ENCODE data around the gene ALDOA. TPM values are rescaled to one million over a fixed set of nuclear protein-coding genes. Genes with fewer than 3 reads are reported as not detected.

ALDOA gene
- total RNA-seq, 3 donors from 2014 or later: 479 to 672 (median 540) TPM

DNA sequence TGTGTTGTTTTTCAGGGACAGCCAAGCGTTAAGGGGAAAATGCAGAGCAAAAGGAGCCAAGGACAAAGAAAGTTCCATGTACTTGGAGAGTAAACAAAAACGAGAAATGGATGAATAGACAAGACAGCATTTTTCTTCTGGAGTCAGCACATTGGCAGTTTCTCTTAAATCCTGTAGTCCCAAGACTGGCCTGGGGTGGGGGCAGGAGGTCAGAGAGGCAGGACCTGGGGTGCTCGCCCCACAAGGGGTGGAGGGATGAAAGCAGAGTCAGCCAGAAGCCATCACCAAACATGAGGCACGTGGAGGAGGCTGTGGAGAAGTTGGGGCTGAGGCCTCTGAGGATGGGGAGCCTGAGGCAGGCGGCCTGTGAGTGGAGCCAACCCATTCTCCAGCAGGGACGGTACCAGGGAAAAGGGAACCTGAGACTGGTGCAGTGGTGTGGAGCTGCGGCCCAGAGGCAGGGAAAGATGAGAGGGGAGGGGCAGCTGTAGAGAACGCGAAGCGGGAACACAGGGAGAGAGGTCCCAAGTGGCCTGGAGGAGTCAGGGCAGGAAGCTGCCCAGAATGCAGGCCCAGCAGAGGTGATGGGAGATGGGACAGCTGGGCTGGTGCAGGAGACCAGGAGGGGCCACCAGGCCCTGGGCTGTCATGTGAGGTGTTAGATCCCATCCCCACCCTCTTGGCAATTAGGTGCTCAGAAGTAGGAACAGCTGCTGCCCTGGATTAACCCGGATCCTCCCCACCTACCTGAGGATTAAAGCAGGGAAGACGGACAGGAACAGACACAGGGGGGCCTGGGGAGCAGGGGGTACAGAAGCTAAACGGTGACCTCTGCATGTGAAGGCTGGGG is 37.7 kb upstream of the ALDOA start:
- intact Hi-C loops (cut with DNase I; ENCODE audit: low total_unique reads): no loop called here
- DNase-seq (ENCODE audit: low spot score in 2 of 2): no peak
- no peak overlapping the region for H3K27ac ChIP-seq
- H3K36me3 ChIP-seq: no peaks in the 10 kb centered on the region
- H3K9me3 ChIP-seq: no peaks in the 10 kb centered on the region
- H3K27me3 ChIP-seq: peaks cover 14 to 65% of the 10 kb centered on the region in 2 donors
- TF ChIP-seq POLR2AphosphoS5 (IDR thresholded peaks at IDR 0.05) (no peak), POLR2A (IDR thresholded peaks at IDR 0.05) (no peak)
- TF ChIP-seq, protein P1, sequence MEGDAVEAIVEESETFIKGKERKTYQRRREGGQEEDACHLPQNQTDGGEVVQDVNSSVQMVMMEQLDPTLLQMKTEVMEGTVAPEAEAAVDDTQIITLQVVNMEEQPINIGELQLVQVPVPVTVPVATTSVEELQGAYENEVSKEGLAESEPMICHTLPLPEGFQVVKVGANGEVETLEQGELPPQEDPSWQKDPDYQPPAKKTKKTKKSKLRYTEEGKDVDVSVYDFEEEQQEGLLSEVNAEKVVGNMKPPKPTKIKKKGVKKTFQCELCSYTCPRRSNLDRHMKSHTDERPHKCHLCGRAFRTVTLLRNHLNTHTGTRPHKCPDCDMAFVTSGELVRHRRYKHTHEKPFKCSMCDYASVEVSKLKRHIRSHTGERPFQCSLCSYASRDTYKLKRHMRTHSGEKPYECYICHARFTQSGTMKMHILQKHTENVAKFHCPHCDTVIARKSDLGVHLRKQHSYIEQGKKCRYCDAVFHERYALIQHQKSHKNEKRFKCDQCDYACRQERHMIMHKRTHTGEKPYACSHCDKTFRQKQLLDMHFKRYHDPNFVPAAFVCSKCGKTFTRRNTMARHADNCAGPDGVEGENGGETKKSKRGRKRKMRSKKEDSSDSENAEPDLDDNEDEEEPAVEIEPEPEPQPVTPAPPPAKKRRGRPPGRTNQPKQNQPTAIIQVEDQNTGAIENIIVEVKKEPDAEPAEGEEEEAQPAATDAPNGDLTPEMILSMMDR (IDR thresholded peaks at IDR 0.05): no peak
- H3K4me1 ChIP-seq: no peaks in the 10 kb centered on the region
- no peak overlapping the region for H3K4me3 ChIP-seq

- Histone ChIP-seq H3K4me3 (no peak overlapping the region), H3K36me3 (no peaks in the 10 kb centered on the region), H3K9me3 (no peaks in the 10 kb centered on the region), H3K27ac (no peak overlapping the region), H3K27me3 (peaks cover 14 to 73% of the 10 kb centered on the region in 2 donors), H3K4me1 (no peaks in the 10 kb centered on the region)
- no peak for DNase-seq (ENCODE audit: low spot score in 2 of 2)
- TF ChIP-seq POLR2AphosphoS5 (IDR thresholded peaks at IDR 0.05): no peak
- no peak for TF ChIP-seq POLR2A (IDR thresholded peaks at IDR 0.05)
- TF ChIP-seq, protein P1 (IDR thresholded peaks at IDR 0.05): no peak
- intact Hi-C loops (cut with DNase I; ENCODE audit: low total_unique reads): no loop called here
These were observed 37.0 kb upstream of the ALDOA start for GRCh38 chr16:30028438-30029076.

DNA sequence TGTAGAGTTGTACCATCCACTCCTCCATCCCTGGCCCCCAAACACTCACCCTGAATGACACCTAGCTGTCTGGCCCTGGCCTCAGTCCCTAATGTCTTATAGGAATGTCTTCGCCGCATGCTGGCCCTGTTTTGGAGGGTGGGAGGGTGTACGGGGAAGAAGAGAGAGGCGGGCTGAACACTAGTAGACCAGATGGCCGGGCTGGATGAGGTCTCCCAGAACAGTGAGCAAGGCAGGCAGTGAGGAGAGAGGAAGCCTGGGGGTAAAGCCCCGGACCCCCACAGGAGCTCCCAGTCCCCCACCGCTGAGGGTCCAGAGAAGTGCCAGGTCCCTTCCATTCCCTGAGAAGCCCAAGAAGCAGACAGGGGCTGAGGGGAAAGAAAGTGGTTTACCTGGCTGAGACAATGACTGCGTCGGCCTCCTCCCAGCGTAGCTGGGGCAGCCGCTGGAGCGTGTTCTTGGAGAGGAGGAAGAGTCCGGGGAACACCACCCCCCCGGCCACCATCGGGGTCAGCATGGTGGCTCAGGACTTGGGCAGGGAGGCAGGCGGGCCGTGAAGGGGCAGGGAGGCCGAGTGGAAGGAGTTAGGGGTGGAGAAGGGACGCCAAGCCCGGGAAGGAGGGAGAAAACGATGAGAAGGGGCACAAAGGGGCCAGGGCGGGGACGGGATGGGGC is 35.4 kb upstream of the ALDOA start:
- no peaks in the 10 kb centered on the region for H3K9me3 ChIP-seq
- H3K27ac ChIP-seq: no peak overlapping the region
- TF ChIP-seq POLR2A (IDR thresholded peaks at IDR 0.05) (no peak), POLR2AphosphoS5 (IDR thresholded peaks at IDR 0.05) (no peak)
- TF ChIP-seq, protein P1 (IDR thresholded peaks at IDR 0.05): no peak
- intact Hi-C loops (cut with DNase I; ENCODE audit: low total_unique reads): no loop called here
- H3K4me1 ChIP-seq: no peaks in the 10 kb centered on the region
- no peak overlapping the region for H3K4me3 ChIP-seq
- DNase-seq (ENCODE audit: low spot score in 2 of 2): no peak
- peaks cover 14 to 68% of the 10 kb centered on the region in 2 donors for H3K27me3 ChIP-seq
- H3K36me3 ChIP-seq: no peaks in the 10 kb centered on the region

DNA sequence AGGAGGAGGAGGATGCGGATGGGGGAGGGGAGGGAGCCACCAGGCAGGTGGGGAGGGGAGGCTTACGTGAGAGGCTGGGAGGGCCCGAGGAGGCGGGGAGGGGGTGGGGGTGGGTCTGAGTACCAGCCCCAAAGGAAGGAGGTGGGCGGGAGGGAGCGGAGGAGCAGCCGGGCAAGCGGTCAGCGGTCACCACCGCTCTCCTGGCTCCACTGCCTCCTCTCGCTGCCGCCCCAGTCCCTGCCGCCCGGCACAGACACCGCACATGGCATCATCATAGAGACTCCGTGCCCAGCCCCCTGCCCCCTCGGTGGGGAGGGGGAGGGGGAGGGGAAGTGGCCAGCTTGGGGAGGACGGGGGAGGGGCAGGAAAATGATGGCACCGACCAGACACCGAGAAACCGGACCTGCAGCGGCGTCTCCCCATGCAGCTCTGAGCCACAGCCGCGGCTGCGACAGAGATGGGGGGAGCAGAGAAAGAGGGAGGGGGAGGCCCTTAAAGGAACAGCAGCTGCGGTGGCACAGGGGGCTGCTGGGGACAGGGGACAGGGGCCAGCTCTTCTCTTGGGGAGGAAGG is 34.6 kb upstream of the ALDOA start, which contains the start of gene TLCD3B:
TSS of gene TLCD3B (minus strand) at position 431 of the 573 bp plus-strand sequence. CDS start 744 bp downstream, outside the sequence.
- H3K27ac ChIP-seq: no peak within 1 kb of the TSS
- H3K4me3 ChIP-seq: peak within 1 kb of the TSS in 2 of 3 donors; percentile 26 to 52
- no peaks in the 10 kb centered on the region for H3K4me1 ChIP-seq
- DNase-seq (ENCODE audit: low spot score in 2 of 2): no peak
- peaks cover 14 to 63% of the 10 kb centered on the region in 2 donors for H3K27me3 ChIP-seq
- no peaks in the 10 kb centered on the region for H3K9me3 ChIP-seq
- TF ChIP-seq POLR2AphosphoS5 (IDR thresholded peaks at IDR 0.05) (no peak), POLR2A (IDR thresholded peaks at IDR 0.05) (no peak)
- TF ChIP-seq, protein P1 (IDR thresholded peaks at IDR 0.05): no peak
- intact Hi-C loops (cut with DNase I; ENCODE audit: low total_unique reads): no loop called here
- no peaks in the 10 kb centered on the region for H3K36me3 ChIP-seq
